ENCODE measurements around the gene ITPR2.

DNA sequence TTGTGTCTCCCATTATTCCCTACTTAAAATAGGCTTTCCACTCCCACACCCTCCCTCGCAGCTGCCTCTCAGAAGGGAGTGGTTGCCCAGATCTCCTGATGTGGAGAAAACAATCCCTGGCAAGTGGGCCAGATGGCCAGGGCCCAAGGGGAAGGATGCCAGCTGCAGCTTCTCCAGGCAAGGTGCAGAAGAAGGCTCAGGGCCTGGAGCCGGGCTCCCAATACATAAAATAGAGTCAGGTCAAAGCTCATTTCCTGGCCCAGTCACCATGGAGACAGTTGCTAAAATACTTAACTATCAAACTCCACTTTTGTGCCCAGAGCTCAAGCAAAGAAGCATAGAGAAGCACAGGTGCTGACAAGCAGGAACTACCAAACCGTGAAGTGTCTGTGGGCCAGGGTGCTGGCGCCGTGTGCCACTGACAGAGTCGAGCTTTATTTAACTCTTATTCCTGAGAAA is 45.7 kb upstream of the ITPR2 start:
- TF ChIP-seq, protein P1, sequence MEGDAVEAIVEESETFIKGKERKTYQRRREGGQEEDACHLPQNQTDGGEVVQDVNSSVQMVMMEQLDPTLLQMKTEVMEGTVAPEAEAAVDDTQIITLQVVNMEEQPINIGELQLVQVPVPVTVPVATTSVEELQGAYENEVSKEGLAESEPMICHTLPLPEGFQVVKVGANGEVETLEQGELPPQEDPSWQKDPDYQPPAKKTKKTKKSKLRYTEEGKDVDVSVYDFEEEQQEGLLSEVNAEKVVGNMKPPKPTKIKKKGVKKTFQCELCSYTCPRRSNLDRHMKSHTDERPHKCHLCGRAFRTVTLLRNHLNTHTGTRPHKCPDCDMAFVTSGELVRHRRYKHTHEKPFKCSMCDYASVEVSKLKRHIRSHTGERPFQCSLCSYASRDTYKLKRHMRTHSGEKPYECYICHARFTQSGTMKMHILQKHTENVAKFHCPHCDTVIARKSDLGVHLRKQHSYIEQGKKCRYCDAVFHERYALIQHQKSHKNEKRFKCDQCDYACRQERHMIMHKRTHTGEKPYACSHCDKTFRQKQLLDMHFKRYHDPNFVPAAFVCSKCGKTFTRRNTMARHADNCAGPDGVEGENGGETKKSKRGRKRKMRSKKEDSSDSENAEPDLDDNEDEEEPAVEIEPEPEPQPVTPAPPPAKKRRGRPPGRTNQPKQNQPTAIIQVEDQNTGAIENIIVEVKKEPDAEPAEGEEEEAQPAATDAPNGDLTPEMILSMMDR (IDR thresholded peaks at IDR 0.05; ENCODE audit: insufficient read depth, low read length), result no peak
- no peak for TF ChIP-seq GABPA (IDR thresholded peaks at IDR 0.05; ENCODE audit: low read depth)
- TF ChIP-seq POLR2AphosphoS5 (IDR thresholded peaks at IDR 0.05; ENCODE audit: low read depth), result no peak; the same call in 1 of the 2 replicates
- TF ChIP-seq, protein P2, sequence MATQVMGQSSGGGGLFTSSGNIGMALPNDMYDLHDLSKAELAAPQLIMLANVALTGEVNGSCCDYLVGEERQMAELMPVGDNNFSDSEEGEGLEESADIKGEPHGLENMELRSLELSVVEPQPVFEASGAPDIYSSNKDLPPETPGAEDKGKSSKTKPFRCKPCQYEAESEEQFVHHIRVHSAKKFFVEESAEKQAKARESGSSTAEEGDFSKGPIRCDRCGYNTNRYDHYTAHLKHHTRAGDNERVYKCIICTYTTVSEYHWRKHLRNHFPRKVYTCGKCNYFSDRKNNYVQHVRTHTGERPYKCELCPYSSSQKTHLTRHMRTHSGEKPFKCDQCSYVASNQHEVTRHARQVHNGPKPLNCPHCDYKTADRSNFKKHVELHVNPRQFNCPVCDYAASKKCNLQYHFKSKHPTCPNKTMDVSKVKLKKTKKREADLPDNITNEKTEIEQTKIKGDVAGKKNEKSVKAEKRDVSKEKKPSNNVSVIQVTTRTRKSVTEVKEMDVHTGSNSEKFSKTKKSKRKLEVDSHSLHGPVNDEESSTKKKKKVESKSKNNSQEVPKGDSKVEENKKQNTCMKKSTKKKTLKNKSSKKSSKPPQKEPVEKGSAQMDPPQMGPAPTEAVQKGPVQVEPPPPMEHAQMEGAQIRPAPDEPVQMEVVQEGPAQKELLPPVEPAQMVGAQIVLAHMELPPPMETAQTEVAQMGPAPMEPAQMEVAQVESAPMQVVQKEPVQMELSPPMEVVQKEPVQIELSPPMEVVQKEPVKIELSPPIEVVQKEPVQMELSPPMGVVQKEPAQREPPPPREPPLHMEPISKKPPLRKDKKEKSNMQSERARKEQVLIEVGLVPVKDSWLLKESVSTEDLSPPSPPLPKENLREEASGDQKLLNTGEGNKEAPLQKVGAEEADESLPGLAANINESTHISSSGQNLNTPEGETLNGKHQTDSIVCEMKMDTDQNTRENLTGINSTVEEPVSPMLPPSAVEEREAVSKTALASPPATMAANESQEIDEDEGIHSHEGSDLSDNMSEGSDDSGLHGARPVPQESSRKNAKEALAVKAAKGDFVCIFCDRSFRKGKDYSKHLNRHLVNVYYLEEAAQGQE (IDR thresholded peaks at IDR 0.05; ENCODE audit: insufficient replicate concordance, low read depth), result no peak

Measured in HL-60 (cell line).